ENCODE results near the gene TTN.

DNA sequence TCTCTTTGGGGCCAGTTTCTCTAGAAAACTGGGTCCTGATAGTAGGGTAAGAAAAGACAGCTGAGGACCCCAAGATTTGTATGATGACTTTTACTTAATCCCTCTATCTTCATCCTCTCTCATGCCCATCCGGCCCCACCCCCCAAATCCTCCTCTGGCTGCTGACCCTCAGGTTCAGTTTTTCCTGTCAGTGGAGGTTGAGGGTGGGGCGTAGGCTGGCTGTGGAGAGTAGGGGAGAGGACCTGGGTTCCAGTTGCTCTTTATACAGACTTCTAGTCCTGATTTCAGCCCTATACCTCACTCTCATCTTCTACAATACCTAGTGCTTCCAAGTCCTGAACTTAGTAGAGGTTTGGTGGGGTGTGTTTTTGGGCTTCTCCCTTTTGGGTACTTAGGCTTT, 298.6 kb downstream of the TTN start:
- TF ChIP-seq, protein P1, sequence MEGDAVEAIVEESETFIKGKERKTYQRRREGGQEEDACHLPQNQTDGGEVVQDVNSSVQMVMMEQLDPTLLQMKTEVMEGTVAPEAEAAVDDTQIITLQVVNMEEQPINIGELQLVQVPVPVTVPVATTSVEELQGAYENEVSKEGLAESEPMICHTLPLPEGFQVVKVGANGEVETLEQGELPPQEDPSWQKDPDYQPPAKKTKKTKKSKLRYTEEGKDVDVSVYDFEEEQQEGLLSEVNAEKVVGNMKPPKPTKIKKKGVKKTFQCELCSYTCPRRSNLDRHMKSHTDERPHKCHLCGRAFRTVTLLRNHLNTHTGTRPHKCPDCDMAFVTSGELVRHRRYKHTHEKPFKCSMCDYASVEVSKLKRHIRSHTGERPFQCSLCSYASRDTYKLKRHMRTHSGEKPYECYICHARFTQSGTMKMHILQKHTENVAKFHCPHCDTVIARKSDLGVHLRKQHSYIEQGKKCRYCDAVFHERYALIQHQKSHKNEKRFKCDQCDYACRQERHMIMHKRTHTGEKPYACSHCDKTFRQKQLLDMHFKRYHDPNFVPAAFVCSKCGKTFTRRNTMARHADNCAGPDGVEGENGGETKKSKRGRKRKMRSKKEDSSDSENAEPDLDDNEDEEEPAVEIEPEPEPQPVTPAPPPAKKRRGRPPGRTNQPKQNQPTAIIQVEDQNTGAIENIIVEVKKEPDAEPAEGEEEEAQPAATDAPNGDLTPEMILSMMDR (IDR thresholded peaks at IDR 0.05; ENCODE audit: low read depth, low read length), result no peak
- TF ChIP-seq EZH2phosphoT487 (IDR thresholded peaks at IDR 0.05; ENCODE audit: low read depth), result no peak

All from OCI-LY3 (cell line).